ENCODE data around the gene MAML3.

MAML3 gene

DNA sequence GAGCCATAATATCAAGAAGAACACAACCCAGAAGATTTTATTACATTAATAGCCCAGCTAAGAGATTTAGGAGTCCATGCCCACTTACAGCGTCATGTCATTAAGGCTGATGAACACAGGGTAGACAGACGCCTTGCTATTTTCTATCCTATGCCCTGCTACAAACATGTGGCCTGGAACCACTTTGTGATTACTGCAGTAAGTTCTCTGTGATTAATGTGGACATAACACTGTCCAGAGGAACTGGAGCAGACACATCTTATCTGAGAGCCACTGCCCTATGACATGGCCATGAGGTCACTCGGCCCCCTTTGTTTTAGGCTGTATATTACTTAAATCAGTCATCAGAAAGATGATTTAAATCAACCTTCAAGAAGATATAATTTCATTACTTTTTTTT lies 211.7 kb downstream of the MAML3 start:
- in situ Hi-C loops (cut with MboI; ENCODE audit: low sequenced_read_pairs) = no loop called here

GRCh38 chr4:139940600-139940999 lies 213.4 kb downstream of the MAML3 start:
- in situ Hi-C loops (cut with MboI; ENCODE audit: low sequenced_read_pairs) = no loop called here

GRCh38 chr4:139938414-139938813 lies 215.6 kb downstream of the MAML3 start:
- in situ Hi-C loops (cut with MboI; ENCODE audit: low sequenced_read_pairs) = no loop called here

DNA sequence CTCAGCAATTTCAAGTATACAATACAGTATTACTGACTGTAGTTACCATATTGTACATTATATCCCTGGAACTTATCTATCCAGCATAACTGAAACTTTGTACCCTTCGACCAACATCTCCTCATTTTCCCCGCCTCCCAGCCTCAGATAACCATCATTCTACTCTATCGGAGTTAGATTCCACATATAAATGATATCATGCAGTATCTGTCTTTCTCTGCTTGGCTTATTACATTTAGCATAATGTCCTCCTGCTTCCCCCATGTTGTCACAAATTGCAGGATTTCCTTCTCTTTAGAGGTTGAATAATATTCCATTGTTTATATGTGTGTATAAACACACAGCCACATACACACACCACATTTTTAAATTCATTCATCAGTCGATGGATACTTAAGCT lies 218.1 kb downstream of the MAML3 start:
- in situ Hi-C loops (cut with MboI; ENCODE audit: low sequenced_read_pairs) = no loop called here

- in situ Hi-C loops (cut with MboI; ENCODE audit: low sequenced_read_pairs) = no loop called here
Observed at GRCh38 chr4:139934708-139935195, 219.2 kb downstream of the MAML3 start.

GRCh38 chr4:139934057-139934707 lies 219.8 kb downstream of the MAML3 start:
- in situ Hi-C loops (cut with MboI; ENCODE audit: low sequenced_read_pairs) = no loop called here

DNA sequence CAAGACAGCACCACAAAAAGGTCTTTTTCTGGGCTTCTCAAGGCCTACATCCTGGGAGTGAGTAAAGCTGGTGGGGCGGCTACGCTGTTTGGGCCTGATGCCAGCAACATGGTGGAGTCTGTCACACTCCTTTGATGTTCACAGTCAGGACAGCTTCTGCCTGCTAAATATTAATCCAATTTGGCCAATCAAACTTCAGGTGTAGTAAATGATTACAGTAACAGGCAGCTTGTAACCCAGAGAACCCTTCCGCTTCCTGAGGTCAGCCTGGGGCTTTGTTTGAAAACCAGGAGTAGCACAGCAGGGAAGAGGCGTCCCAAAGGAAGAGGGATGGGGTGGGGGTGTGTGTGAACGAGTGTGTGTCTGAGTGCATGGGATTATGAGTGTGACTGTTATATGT lies 220.4 kb downstream of the MAML3 start:
- in situ Hi-C loops (cut with MboI; ENCODE audit: low sequenced_read_pairs) = no loop called here

GRCh38 chr4:139933104-139933503 lies 220.9 kb downstream of the MAML3 start:
- in situ Hi-C loops (cut with MboI; ENCODE audit: low sequenced_read_pairs) = no loop called here

DNA sequence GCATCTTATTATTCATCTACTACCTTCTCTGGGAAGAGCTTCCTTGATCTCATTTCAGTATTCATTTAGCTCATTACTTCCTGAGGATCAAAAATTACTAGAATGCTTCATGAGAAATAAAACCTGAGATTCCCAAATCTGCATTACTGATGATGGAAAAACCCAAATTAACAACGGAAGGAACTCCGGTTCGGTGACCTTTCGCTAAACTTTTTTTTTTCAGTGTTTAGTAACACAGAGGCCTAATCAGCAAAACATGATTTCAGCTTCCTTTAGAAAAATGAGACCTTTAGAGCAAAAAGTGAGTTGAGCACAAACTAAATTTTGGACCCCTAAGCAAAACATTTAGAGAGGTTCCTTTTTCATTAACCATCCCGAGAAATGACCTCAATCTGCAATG lies 229.2 kb downstream of the MAML3 start:
- in situ Hi-C loops (cut with MboI; ENCODE audit: low sequenced_read_pairs) = no loop called here

DNA sequence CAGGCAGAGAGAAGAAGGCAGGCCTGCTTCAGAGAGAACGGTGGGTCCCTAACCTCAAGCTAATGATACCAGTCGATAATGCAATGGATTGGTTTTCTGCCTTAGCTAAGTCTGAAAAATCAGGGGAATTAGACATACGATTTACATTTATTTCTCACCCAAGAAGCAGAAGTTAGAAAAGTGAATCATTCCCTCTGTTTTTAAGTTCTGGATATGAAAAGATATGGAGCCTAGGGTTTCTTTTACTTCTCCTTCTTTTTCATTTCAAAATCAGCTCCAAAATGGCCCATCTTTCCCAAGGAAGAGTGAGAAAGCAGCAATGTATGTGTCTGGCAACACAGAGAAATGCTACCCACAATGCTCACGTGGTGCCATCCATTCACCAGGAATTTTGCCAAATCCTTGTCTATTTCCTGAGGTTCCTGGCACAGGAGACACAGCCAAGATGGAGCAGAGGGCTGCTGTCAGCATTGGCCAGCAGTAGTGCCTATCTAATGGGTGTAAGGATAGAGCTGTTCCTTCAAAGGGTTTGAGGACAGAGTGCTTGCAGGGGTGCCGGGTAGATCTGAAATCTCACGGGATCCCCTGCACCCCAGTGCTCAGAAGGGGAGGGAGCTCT lies 231.5 kb downstream of the MAML3 start:
- in situ Hi-C loops (cut with MboI; ENCODE audit: low sequenced_read_pairs) = no loop called here

DNA sequence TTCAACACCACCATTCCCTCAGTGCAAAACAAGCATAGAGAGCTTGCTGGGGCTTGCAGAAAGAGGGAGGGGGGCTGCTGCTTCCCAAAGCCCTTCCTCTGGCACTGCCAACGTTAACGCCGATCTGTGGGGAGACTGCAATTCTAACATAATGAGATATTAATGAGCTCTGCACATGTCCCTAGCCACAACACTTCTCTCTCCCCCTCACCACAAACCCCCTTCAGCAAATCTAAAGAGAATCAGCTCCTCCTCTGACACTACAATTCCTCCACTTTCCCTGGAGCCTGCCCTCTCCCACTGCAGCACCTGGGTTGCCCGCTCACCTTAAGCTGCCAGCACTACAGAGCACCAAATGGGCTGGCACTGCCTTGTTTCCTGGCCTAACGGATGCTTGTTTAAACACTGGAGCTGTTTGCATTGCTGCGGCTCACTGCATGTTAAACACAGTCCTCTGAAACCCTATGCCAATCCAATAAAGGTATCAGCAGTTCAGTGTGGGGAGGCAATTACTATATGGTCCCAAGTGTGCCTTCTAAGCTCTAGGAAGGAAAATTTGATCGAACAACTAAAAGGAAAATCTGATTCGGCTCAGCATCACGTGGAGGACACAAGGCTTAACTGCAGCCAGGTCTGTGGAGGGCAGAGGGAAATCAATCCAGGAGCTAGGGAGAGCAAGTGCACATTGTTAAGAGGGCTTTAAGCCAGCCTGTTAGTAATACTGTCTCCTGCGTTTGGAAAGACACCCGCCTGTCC lies 232.4 kb downstream of the MAML3 start:
- in situ Hi-C loops (cut with MboI; ENCODE audit: low sequenced_read_pairs) = no loop called here

DNA sequence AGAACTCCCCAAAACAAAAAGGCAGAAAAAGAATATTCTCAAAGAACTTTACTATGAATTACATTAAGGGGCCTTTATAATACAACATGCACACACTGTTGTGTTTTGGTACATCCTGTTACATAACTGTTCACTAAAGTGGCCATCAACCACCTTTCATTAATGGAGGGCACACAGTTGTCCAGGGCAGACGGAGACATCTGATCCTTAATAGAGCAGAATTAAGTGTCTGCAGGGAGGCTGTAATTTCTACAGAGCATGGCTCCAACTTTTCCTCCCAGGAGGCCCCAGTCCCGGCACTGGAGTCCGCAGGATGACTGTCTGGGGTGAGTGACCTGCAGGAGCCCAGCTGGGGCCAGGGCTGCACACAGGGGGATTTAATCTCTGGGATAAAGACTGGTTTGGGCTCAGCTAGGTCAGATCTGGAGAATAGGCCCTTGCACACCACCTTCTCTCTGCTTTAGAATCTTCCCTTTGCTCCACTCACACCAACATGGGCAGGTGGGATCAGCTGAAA lies 233.4 kb downstream of the MAML3 start:
- in situ Hi-C loops (cut with MboI; ENCODE audit: low sequenced_read_pairs) = no loop called here

GRCh38 chr4:139919521-139919920 lies 234.5 kb downstream of the MAML3 start:
- in situ Hi-C loops (cut with MboI; ENCODE audit: low sequenced_read_pairs) = no loop called here

DNA sequence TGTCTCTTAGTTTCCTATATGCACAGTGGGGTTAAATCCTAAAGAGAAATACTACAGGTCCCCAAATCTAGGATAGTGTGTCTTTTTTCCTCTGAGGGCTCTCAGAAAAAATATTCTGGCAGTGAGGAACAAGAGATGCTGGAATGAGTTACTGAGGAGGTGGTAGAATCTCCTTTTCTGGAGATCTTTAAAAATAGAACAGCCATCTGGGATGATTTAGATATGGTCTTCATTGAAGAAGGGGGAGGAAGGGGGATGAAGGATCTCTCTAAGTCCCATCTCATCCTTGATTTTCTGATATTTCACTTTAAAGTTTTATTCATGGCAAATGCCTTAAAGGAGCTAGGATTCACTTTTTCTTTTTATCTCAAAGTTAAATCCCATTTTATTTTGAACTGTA lies 235.0 kb downstream of the MAML3 start:
- in situ Hi-C loops (cut with MboI; ENCODE audit: low sequenced_read_pairs) = no loop called here

DNA sequence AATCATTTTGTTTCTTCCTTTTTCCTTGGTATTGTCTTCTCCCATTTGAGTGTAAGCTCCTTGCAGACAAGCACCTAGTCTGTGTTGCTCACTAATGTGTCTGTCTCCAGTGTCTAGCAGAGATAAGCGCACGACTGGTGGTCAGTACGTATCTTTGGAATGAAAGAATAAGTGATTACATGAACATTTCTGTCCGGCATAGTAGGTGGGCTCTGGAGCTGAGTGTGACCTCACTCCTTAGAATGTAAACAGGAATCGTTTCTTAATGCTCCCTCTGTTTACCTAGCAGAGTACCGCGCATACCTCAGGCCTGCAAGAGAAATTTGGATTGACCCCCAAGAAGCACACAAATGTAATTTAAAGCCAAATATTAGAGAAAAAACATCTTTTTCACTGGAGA lies 235.4 kb downstream of the MAML3 start:
- in situ Hi-C loops (cut with MboI; ENCODE audit: low sequenced_read_pairs) = no loop called here

- in situ Hi-C loops (cut with MboI; ENCODE audit: low sequenced_read_pairs) = no loop called here
Observed at GRCh38 chr4:139917896-139918295, 236.1 kb downstream of the MAML3 start.

DNA sequence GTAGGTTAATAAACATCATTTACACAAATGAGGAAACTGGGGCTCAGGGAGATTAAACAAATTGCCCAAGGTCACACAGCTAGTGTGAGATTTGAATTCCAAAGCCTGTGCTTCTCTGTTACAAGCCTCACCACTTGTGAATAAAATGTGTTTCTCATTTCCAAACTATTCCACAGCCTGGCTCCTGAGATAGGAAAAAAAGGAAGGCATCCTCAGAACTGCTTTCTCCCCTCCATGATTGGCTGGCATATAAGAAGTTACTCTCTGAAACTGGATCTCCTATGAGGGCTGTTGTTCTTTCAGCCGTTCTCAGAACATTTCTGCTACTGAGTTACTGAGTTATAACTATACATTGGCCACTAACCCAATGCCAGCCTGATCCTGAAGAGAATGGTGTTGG lies 237.9 kb downstream of the MAML3 start:
- in situ Hi-C loops (cut with MboI; ENCODE audit: low sequenced_read_pairs) = no loop called here

- in situ Hi-C loops (cut with MboI; ENCODE audit: low sequenced_read_pairs) = no loop called here
Observed at GRCh38 chr4:139915037-139915436, 238.9 kb downstream of the MAML3 start.

- in situ Hi-C loops (cut with MboI; ENCODE audit: low sequenced_read_pairs) = no loop called here
Observed at GRCh38 chr4:139913995-139914598, 239.9 kb downstream of the MAML3 start.

- in situ Hi-C loops (cut with MboI; ENCODE audit: low sequenced_read_pairs) = no loop called here
Observed at GRCh38 chr4:139913398-139913990, 240.5 kb downstream of the MAML3 start.

DNA sequence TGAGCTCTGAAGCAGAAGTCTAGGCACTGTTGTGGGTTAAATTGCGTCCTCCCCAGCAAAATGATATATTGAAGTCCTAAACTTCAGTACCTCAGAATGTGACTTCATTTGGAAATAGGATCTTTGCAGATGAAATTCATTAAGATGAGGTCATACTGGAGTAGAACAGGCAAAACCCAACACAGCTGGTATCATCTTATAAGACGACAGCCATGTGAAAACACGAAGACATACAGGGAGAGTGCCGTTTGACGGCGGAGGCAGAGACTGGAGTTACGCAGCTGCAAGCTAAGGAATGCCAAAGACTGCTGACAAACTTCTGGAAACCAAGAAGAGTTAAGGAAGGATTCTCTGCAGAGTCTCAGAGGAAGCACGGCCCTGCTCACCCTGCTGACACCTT lies 241.5 kb downstream of the MAML3 start:
- in situ Hi-C loops (cut with MboI; ENCODE audit: low sequenced_read_pairs) = no loop called here
